ENCODE data around the gene SEPTIN1.
"Not testable (repeated sequence)": the region's sequence is repeated elsewhere in the genome, so short reads cannot be mapped to it uniquely, and the experiment has no call there.

- TF ChIP-seq CTCF (conservative IDR thresholded peaks at IDR 0.05 in 1 of 2, IDR thresholded peaks at IDR 0.05 in 1 of 2; ENCODE audit: low read depth in 1 of 2, low read length in 2 of 2), result peak in 1 of 2 donors; percentile 21
- TF ChIP-seq EZH2 (IDR thresholded peaks at IDR 0.05; ENCODE audit: low read length, missing control alignments), result not testable (repeated sequence)
Measured at GRCh38 chr16:30341971-30342370, 40.4 kb downstream of the SEPTIN1 start.

Data from fibroblast of lung (primary cell).